Measurements from ENCODE around the gene PPP3CB.

- no peak for TF ChIP-seq CTCF (IDR thresholded peaks at IDR 0.05; ENCODE audit: low read depth, low read length, poor library complexity, severe bottlenecking)
- no peak for TF ChIP-seq EZH2phosphoT487 (IDR thresholded peaks at IDR 0.05; ENCODE audit: borderline replicate concordance, low read length)
These were observed 107.6 kb downstream of the PPP3CB start for GRCh38 chr10:73388228-73388627.
